ACC112 (cell line): ENCODE results near the gene RCSD1.
"Not testable (repeated sequence)": the region's sequence is repeated elsewhere in the genome, so short reads cannot be mapped to it uniquely, and the experiment has no call there.

Experiments used
- H2AFZ ChIP-seq: fragments of 200-600 bp; sonication (generic); one replicate; pipeline ENCODE4 v1.6.0; 2017; ENCODE audit warnings: antibody characterized with exemption, low read length; ENCODE audit not compliant: unreplicated experiment
- H3K27ac ChIP-seq: fragments of 200-600 bp; sonication (generic); 2 replicates; pipeline ENCODE4 v1.5.1; 2014; ENCODE audit warnings: low read depth, mild to moderate bottlenecking, antibody characterized with exemption, low read length, moderate library complexity
- H3K27me3 ChIP-seq: fragments of 200-600 bp; sonication (generic); 2 replicates; pipeline ENCODE4 v1.6.1; 2014; ENCODE audit warnings: mild to moderate bottlenecking, antibody characterized with exemption, low read length, moderate library complexity, mixed read lengths; ENCODE audit not compliant: insufficient read depth
- H3K36me3 ChIP-seq: fragments of 200-600 bp; sonication (generic); 2 replicates; pipeline ENCODE4 v1.6.1; 2016; ENCODE audit warnings: mild to moderate bottlenecking, antibody characterized with exemption, low read length, moderate library complexity, mixed read lengths; ENCODE audit not compliant: insufficient read depth
- H3K4me1 ChIP-seq: fragments of 200-600 bp; sonication (generic); one replicate; pipeline ENCODE4 v1.6.1; 2016; ENCODE audit warnings: low read length, mixed read lengths; ENCODE audit not compliant: insufficient read depth, unreplicated experiment, control insufficient read depth
- H3K4me3 ChIP-seq: fragments of 200-600 bp; sonication (generic); 2 replicates; pipeline ENCODE4 v1.5.1; 2014; ENCODE audit warnings: mild to moderate bottlenecking, low read depth, low read length
- H3K79me2 ChIP-seq: fragments of 200-600 bp; sonication (generic); one replicate; pipeline ENCODE4 v1.6.0; 2016; ENCODE audit warnings: low read length; ENCODE audit not compliant: control insufficient read depth, unreplicated experiment, insufficient read depth

The RCSD1 gene

GRCh38 chr1:167599957-167600581 is 30.0 kb upstream of the RCSD1 start:
- Histone ChIP-seq H3K79me2 (no peaks in the 10 kb centered on the region), H3K27me3 (no peaks in the 10 kb centered on the region), H3K27ac (no peak overlapping the region), H3K36me3 (no peaks in the 10 kb centered on the region), H3K4me3 (peak overlapping the region; percentile 11), H3K4me1 (peaks cover 7% of the 10 kb centered on the region), H2AFZ (no peak overlapping the region)

GRCh38 chr1:167601442-167602383 is 28.3 kb upstream of the RCSD1 start:
- H3K36me3 ChIP-seq, result no peaks in the 10 kb centered on the region
- H3K4me1 ChIP-seq, result peaks cover 7% of the 10 kb centered on the region
- no peak overlapping the region for H3K27ac ChIP-seq
- no peak overlapping the region for H2AFZ ChIP-seq
- no peaks in the 10 kb centered on the region for H3K27me3 ChIP-seq
- H3K79me2 ChIP-seq, result no peaks in the 10 kb centered on the region
- no peak overlapping the region for H3K4me3 ChIP-seq

- no peak overlapping the region for H3K4me3 ChIP-seq
- H3K27me3 ChIP-seq, result no peaks in the 10 kb centered on the region
- H3K4me1 ChIP-seq, result peaks cover 7% of the 10 kb centered on the region
- no peaks in the 10 kb centered on the region for H3K36me3 ChIP-seq
- no peaks in the 10 kb centered on the region for H3K79me2 ChIP-seq
- H3K27ac ChIP-seq, result no peak overlapping the region
- no peak overlapping the region for H2AFZ ChIP-seq
Observed at GRCh38 chr1:167602840-167603239, 27.2 kb upstream of the RCSD1 start.

- H3K27ac ChIP-seq, result no peak overlapping the region
- no peak overlapping the region for H3K4me3 ChIP-seq
- H3K36me3 ChIP-seq, result no peaks in the 10 kb centered on the region
- H2AFZ ChIP-seq, result no peak overlapping the region
- peaks cover 2% of the 10 kb centered on the region for H3K4me1 ChIP-seq
- no peaks in the 10 kb centered on the region for H3K27me3 ChIP-seq
- H3K79me2 ChIP-seq, result no peaks in the 10 kb centered on the region
Observed at GRCh38 chr1:167605576-167605975, 24.5 kb upstream of the RCSD1 start.

GRCh38 chr1:167611983-167612382 is 18.0 kb upstream of the RCSD1 start:
- H3K4me3 ChIP-seq, result no peak overlapping the region
- H3K79me2 ChIP-seq, result no peaks in the 10 kb centered on the region
- H3K27me3 ChIP-seq, result no peaks in the 10 kb centered on the region
- H3K36me3 ChIP-seq, result no peaks in the 10 kb centered on the region
- no peak overlapping the region for H2AFZ ChIP-seq
- peaks cover 5% of the 10 kb centered on the region for H3K4me1 ChIP-seq
- no peak overlapping the region for H3K27ac ChIP-seq

- H3K27ac ChIP-seq, result no peak overlapping the region
- H3K79me2 ChIP-seq, result no peaks in the 10 kb centered on the region
- H3K4me3 ChIP-seq, result no peak overlapping the region
- H3K27me3 ChIP-seq, result no peaks in the 10 kb centered on the region
- H2AFZ ChIP-seq, result no peak overlapping the region
- no peaks in the 10 kb centered on the region for H3K36me3 ChIP-seq
- H3K4me1 ChIP-seq, result peaks cover 13% of the 10 kb centered on the region
Observed at GRCh38 chr1:167612587-167613385, 17.2 kb upstream of the RCSD1 start.

- not testable (repeated sequence) for H3K27me3 ChIP-seq, H3K4me3 ChIP-seq, H3K79me2 ChIP-seq, H3K27ac ChIP-seq, H3K36me3 ChIP-seq, H2AFZ ChIP-seq
- peaks cover 16% of the 10 kb centered on the region for H3K4me1 ChIP-seq
Observed at GRCh38 chr1:167613984-167614383, 16.0 kb upstream of the RCSD1 start.

GRCh38 chr1:167614851-167615250 is 15.2 kb upstream of the RCSD1 start:
- Histone ChIP-seq H3K79me2 (no peaks in the 10 kb centered on the region), H3K4me3 (no peak overlapping the region), H3K4me1 (peaks cover 18% of the 10 kb centered on the region), H3K36me3 (no peaks in the 10 kb centered on the region), H2AFZ (no peak overlapping the region), H3K27ac (no peak overlapping the region), H3K27me3 (no peaks in the 10 kb centered on the region)

GRCh38 chr1:167616521-167616920 is 13.5 kb upstream of the RCSD1 start:
- H3K4me3 ChIP-seq, result peak overlapping the region; percentile 52; the same call in 1 of the 2 replicates
- H3K27me3 ChIP-seq, result no peaks in the 10 kb centered on the region
- no peaks in the 10 kb centered on the region for H3K36me3 ChIP-seq
- peaks cover 22% of the 10 kb centered on the region for H3K4me1 ChIP-seq
- peak overlapping the region; percentile 18 for H2AFZ ChIP-seq
- H3K79me2 ChIP-seq, result no peaks in the 10 kb centered on the region
- H3K27ac ChIP-seq, result peak overlapping the region; percentile 46
